Psoas muscle (tissue), 8 donors: ENCODE measurements around the gene ANO1. TPM values are rescaled to one million over a fixed set of nuclear protein-coding genes. Genes with fewer than 3 reads are reported as not detected.
A peak's percentile ranks its signal among the peaks of the same experiment; 100 is the strongest.

Experiments used
- ATAC-seq, 4 donors: fragments of 200-7000 bp; cut with Tn5 transposase; one replicate each; pipeline ENCODE4 v1.9.1; 2020; ENCODE audit warnings: moderate library complexity in 3 of 4, mild to moderate bottlenecking in 2 of 4
- DNase-seq, 2 donors: peaks; one replicate each; pipeline ENCODE4 v3.0.0-alpha.2; 2020
- H3K27ac ChIP-seq: fragments of 200-600 bp; one replicate; pipeline ENCODE4 v1.8.0; 2022
- H3K27me3 ChIP-seq, 3 donors: fragments of 200-600 bp in 1 of 3; one replicate each; pipeline versions ENCODE4 v1.6.1 to v1.8.0; 2013 to 2022; ENCODE audit warnings: low read length in 2 of 3, mild to moderate bottlenecking in 2 of 3, moderate library complexity in 1 of 3; ENCODE audit not compliant: insufficient read depth in 3 of 3
- H3K36me3 ChIP-seq, 2 donors: fragments of 200-600 bp in 1 of 2; one replicate each; pipeline versions ENCODE4 v1.6.1 to v1.8.0; 2013 to 2022; ENCODE audit warnings: low read depth in 1 of 2, mild to moderate bottlenecking in 1 of 2, moderate library complexity in 1 of 2; ENCODE audit not compliant: insufficient read depth in 1 of 2
- H3K4me1 ChIP-seq: fragments of 200-600 bp; one replicate; pipeline ENCODE4 v1.8.0; 2022
- H3K4me3 ChIP-seq: fragments of 200-600 bp; one replicate; pipeline ENCODE4 v1.8.0; 2022; ENCODE audit warnings: mild to moderate bottlenecking
- H3K9me3 ChIP-seq: fragments of 200-600 bp; one replicate; pipeline ENCODE4 v1.8.0; 2022
- CTCF ChIP-seq: fragments of 200-600 bp; IDR thresholded peaks from one replicate; pipeline ENCODE4 v1.8.0; 2022; ENCODE audit warnings: antibody characterized with exemption
- WGBS, 3 donors: extraction: QIAGEN DNeasy Blood & Tissue Kit; methylation state at CpG; one replicate each; pipeline versions ENCODE4 v1.1.6 to v1.1.7; 2013; 5-methylcytosine and 5-hydroxymethylcytosine counted together
- intact Hi-C, 2 donors: fragments of 100-400 bp; cut with DNase I; formaldehyde crosslinking; loops; one replicate each; pipeline versions ENCODE4 v1.11.0 to v1.14.2; 2022
- polyA plus RNA-seq, 3 donors: library from polyadenylated mRNA; stranded (reverse); fragments of 200-250 nt; gene quantifications; one replicate each; pipeline ENCODE4 v1.2.3, GENCODE V29; 2013
- total RNA-seq, 4 donors: library from RNA; stranded (reverse); fragmentation: NEBNext Ultra II Directional in 2 of 4; extraction: Animal tissue kit (Norgen Biotek cat#: 25700) in 2 of 4; gene quantifications; one replicate each; pipeline versions ENCODE4 v1.2.1 to v1.2.4, GENCODE V29; 2021 to 2023
- donor health status: healthy with polysubstance abuse.
- donor health status: DM: no; HTN: no; CAD: no; lungs with moderate emphysema.
- donor health status: Bipolar disorder and iron deficiency.
- donor health status: healthy.
- donor health status: DM: yes; HTN: yes; CAD: no.
- donor health status: DM: no; HTN: no; CAD: no.
- donor health status: DM: no; HTN: no; CAD: no.
- donor health status: DM: yes; HTN: yes; CAD: no.

Gene ANO1
- total and polyA plus RNA-seq, 7 donors: 2.2 to 11.3 (median 8.7) TPM

- Histone ChIP-seq H3K4me3 (no peak overlapping the region), H3K4me1 (no peaks in the 10 kb centered on the region), H3K27me3 (peaks cover 0 to 15% (median 0%) of the 10 kb centered on the region in 3 donors), H3K27ac (no peak overlapping the region), H3K36me3 (no peaks in the 10 kb centered on the region), H3K9me3 (no peaks in the 10 kb centered on the region)
- WGBS, 3 donors: 75 to 78% (median 77%) methylated on average over 10 of the region's 10 CpGs
- DNase-seq: no peak
- intact Hi-C loops: no loop called here
- no peak for TF ChIP-seq CTCF
- no peak for ATAC-seq
These were observed 108.8 kb downstream of the ANO1 start for GRCh38 chr11:70186936-70187335.

GRCh38 chr11:70187771-70188170 lies 109.7 kb downstream of the ANO1 start:
- no peaks in the 10 kb centered on the region for H3K9me3 ChIP-seq
- WGBS, 3 donors: 80 to 82% (median 80%) methylated on average over 15 of the region's 15 CpGs
- DNase-seq (no peak), ATAC-seq (no peak)
- intact Hi-C loops: no loop called here
- no peaks in the 10 kb centered on the region for H3K4me1 ChIP-seq
- H3K27me3 ChIP-seq: peaks cover 0 to 15% (median 0%) of the 10 kb centered on the region in 3 donors
- H3K4me3 ChIP-seq: no peak overlapping the region
- no peak for TF ChIP-seq CTCF
- no peaks in the 10 kb centered on the region for H3K36me3 ChIP-seq
- H3K27ac ChIP-seq: no peak overlapping the region

- intact Hi-C loops: loop anchor here in 1 of 2 donors (2.0 kb wide), 1 partner anchor 271 kb away; no protein-coding TSS in a partner anchor
- Histone ChIP-seq H3K27me3 (peaks cover 0 to 15% (median 0%) of the 10 kb centered on the region in 3 donors), H3K9me3 (no peaks in the 10 kb centered on the region), H3K27ac (no peak overlapping the region), H3K4me3 (no peak overlapping the region), H3K4me1 (no peaks in the 10 kb centered on the region), H3K36me3 (no peaks in the 10 kb centered on the region)
- no peak for DNase-seq
- no peak for ATAC-seq
- 85 to 88% (median 86%) methylated on average over 11 of the region's 11 CpGs for WGBS, 3 donors
- no peak for TF ChIP-seq CTCF
These were observed 111.5 kb downstream of the ANO1 start for GRCh38 chr11:70189622-70190021.

GRCh38 chr11:70191495-70192140 lies 113.5 kb downstream of the ANO1 start:
- H3K4me3 ChIP-seq: no peak overlapping the region
- intact Hi-C loops: loop anchor here (1.0 to 2.0 kb wide), 2 partner anchors 272 to 273 kb away; no protein-coding TSS in a partner anchor
- H3K27ac ChIP-seq: no peak overlapping the region
- H3K36me3 ChIP-seq: no peaks in the 10 kb centered on the region
- WGBS, 3 donors: 10 to 14% (median 13%) methylated on average over 22 of the region's 22 CpGs
- no peaks in the 10 kb centered on the region for H3K9me3 ChIP-seq
- H3K4me1 ChIP-seq: no peaks in the 10 kb centered on the region
- peak; percentile 74 to 88 for DNase-seq
- peak; percentile 87 to 94 (median 92) for ATAC-seq
- TF ChIP-seq CTCF: peak; percentile 85
- H3K27me3 ChIP-seq: peaks cover 0 to 15% (median 0%) of the 10 kb centered on the region in 3 donors
